BE2C (cell line): ENCODE measurements around the gene SDHA.

Source experiments
- DNase-seq: peaks from one replicate; pipeline ENCODE4 v3.0.0-alpha.2; 2020
- H3K27me3 ChIP-seq: fragments of 250-450 bp; sonication (Bioruptor Pico); 2 replicates; pipeline ENCODE4 v1.5.1; 2020; ENCODE audit warnings: mild to moderate bottlenecking
- H3K36me3 ChIP-seq: fragments of 250-450 bp; sonication (Bioruptor Pico); 2 replicates; pipeline ENCODE4 v1.5.1; 2020; ENCODE audit warnings: mild to moderate bottlenecking
- H3K4me1 ChIP-seq: fragments of 250-450 bp; sonication (Bioruptor Pico); 2 replicates; pipeline ENCODE4 v1.5.1; 2020
- H3K4me3 ChIP-seq: 2 replicates; pipeline ENCODE4 v1.5.1; 2011; ENCODE audit warnings: low read depth, low read length
- H3K9me3 ChIP-seq: fragments of 250-450 bp; sonication (Bioruptor Pico); 2 replicates; pipeline ENCODE4 v1.5.1; 2020
- CTCF ChIP-seq: IDR thresholded peaks from 2 replicates; pipeline ENCODE4 v1.5.1; 2012; ENCODE audit warnings: mild to moderate bottlenecking, low read depth, low read length

SDHA gene

GRCh38 chr5:204001-204400 is 14.1 kb upstream of the SDHA start:
- Histone ChIP-seq H3K4me1 (no peaks in the 10 kb centered on the region), H3K9me3 (no peaks in the 10 kb centered on the region), H3K4me3 (no peak overlapping the region), H3K27me3 (no peaks in the 10 kb centered on the region), H3K36me3 (peaks cover 23% of the 10 kb centered on the region)
- no peak for DNase-seq
- TF ChIP-seq CTCF, result no peak

GRCh38 chr5:204462-204861 is 13.7 kb upstream of the SDHA start:
- TF ChIP-seq CTCF, result no peak
- no peak for DNase-seq
- Histone ChIP-seq H3K4me1 (no peaks in the 10 kb centered on the region), H3K27me3 (no peaks in the 10 kb centered on the region), H3K4me3 (no peak overlapping the region), H3K9me3 (no peaks in the 10 kb centered on the region), H3K36me3 (peaks cover 23% of the 10 kb centered on the region)

GRCh38 chr5:204966-205670 is 13.0 kb upstream of the SDHA start:
- H3K9me3 ChIP-seq, result no peaks in the 10 kb centered on the region
- TF ChIP-seq CTCF, result no peak
- no peaks in the 10 kb centered on the region for H3K4me1 ChIP-seq
- H3K27me3 ChIP-seq, result no peaks in the 10 kb centered on the region
- no peak overlapping the region for H3K4me3 ChIP-seq
- DNase-seq, result no peak
- H3K36me3 ChIP-seq, result peaks cover 23% of the 10 kb centered on the region

GRCh38 chr5:206406-206805 is 11.7 kb upstream of the SDHA start:
- DNase-seq, result no peak
- no peak for TF ChIP-seq CTCF
- Histone ChIP-seq H3K9me3 (no peaks in the 10 kb centered on the region), H3K4me1 (no peaks in the 10 kb centered on the region), H3K27me3 (no peaks in the 10 kb centered on the region), H3K4me3 (no peak overlapping the region), H3K36me3 (peaks cover 23% of the 10 kb centered on the region)

- H3K36me3 ChIP-seq, result peaks cover 23% of the 10 kb centered on the region
- DNase-seq, result no peak
- no peak overlapping the region for H3K4me3 ChIP-seq
- no peak for TF ChIP-seq CTCF
- H3K4me1 ChIP-seq, result no peaks in the 10 kb centered on the region
- no peaks in the 10 kb centered on the region for H3K9me3 ChIP-seq
- H3K27me3 ChIP-seq, result no peaks in the 10 kb centered on the region
Measured at GRCh38 chr5:206927-207536, 11.1 kb upstream of the SDHA start.

- Histone ChIP-seq H3K9me3 (no peaks in the 10 kb centered on the region), H3K36me3 (peaks cover 23% of the 10 kb centered on the region), H3K4me3 (no peak overlapping the region), H3K4me1 (no peaks in the 10 kb centered on the region), H3K27me3 (no peaks in the 10 kb centered on the region)
- TF ChIP-seq CTCF, result no peak
- DNase-seq, result no peak
Measured at GRCh38 chr5:207599-207998, 10.5 kb upstream of the SDHA start.
